GM18519 (cell line): ENCODE results near the gene DHX58.
"Not testable (repeated sequence)": the region's sequence is repeated elsewhere in the genome, so short reads cannot be mapped to it uniquely, and the experiment has no call there.

Experiments
- ATAC-seq: cut with Tn5 transposase; IDR thresholded peaks from one replicate; pipeline ENCODE4 v1.9.1; 2021; ENCODE audit warnings: mild to moderate bottlenecking, moderate library complexity; ENCODE audit not compliant: unreplicated experiment, low FRiP score

DHX58 gene

DNA sequence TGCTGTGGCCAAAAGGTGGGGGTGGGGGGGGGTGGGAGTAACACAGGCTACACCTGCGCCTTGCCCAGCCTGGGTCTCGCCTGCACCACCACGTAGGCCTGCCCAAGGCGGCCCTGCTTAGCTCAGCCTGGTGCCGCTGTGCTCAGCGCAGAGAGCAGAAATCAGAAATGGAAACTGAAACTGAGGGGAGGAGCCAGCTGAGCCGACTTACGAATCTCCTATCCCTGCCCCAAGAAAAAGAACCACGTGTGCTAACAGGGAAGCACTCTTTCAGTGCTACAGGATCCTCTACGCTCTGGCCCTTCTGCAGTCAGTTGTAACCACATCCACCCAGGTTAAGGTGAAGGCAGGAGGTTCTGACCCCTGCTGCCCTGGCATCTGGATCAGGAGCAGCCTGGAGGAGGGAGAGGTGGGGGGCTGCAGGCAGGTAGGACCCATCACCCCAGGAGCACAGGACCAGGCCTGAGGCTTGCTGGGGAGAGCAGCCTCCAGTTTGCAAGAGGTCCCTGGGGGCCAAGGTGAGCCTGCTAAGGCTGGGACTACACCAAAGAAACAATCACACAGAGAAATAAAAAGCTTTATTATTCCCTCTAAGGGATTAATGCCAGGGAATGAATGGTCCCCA is at the start of gene DHX58:
TSS of gene DHX58 (minus strand) at position 163 of the 625 bp plus-strand sequence. CDS start 822 bp downstream, outside the sequence.
- no peak for ATAC-seq

GRCh38 chr17:42160531-42160910 is 48.0 kb upstream of the DHX58 start:
- ATAC-seq: no peak

DNA sequence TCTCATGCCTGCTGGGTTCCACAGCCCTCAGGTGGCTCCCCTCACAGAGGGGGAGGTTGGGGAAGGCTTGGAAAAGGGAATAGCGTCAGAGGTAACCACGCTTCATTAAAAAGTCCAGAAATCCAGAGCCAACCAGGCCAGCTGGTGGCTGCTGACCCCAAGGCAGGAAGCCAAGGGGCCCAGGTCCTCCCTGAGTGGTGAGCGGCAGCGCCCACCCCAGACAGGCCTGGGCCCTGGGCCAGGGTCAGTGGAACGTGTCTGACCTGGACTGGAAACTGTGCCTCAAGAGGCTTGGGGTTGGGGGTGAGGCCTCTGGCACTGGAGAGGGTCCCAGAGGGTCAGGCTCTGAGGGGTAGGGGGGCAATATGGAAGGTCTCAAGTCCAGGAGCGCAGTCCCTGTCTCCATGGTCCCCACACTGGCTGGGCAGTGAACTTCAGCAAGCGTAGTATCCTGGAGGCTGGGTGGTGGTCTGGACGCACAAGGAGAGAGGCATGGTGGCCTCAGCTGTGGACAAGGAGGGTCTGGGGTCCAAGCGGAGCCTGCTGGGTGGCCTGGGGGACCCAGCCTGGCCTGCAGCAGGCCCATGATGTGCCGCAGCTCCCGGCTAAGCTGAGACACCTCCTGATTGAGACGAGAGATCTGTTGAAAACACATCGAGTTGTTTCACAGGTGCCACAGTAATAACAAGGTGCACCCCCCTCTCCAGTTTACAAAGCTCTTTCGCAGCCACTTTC is 47.4 kb upstream of the DHX58 start:
- no peak for ATAC-seq

- ATAC-seq: no peak
Measured at GRCh38 chr17:42155614-42156045, 43.1 kb upstream of the DHX58 start.

GRCh38 chr17:42153919-42154742 is 41.6 kb upstream of the DHX58 start:
- ATAC-seq: no peak

- no peak for ATAC-seq
Measured at GRCh38 chr17:42146911-42147607, 34.5 kb upstream of the DHX58 start.

GRCh38 chr17:42143138-42143537 is 30.6 kb upstream of the DHX58 start:
- ATAC-seq: not testable (repeated sequence)

DNA sequence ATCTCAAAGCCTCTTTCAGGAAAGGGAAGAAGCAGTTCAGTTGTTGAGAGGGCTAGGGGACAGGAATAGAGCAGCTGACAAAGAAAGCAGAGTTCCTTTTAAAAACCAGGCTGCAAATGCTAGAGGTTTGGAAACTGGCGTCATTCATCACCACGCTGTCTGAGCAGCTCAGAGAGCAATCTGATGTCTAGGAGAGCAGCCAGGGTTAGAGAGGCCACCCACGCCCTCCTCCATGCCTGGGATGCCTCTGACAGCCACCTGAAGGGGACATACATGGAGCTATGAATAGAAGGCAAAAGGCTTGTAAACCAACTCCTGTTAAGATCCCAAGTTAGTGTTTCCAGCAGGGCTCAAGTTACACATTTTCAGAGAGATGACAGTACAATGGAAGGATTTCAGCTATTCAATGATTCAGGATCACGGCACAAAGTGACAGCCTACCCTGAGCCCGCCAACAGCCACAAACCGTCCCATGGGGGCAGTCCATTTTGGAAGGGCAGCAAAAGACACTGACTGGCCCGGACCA is 29.9 kb upstream of the DHX58 start:
- no peak for ATAC-seq

GRCh38 chr17:42141382-42141781 is 28.9 kb upstream of the DHX58 start:
- ATAC-seq: no peak

GRCh38 chr17:42140690-42141089 is 28.2 kb upstream of the DHX58 start:
- ATAC-seq: not testable (repeated sequence)

DNA sequence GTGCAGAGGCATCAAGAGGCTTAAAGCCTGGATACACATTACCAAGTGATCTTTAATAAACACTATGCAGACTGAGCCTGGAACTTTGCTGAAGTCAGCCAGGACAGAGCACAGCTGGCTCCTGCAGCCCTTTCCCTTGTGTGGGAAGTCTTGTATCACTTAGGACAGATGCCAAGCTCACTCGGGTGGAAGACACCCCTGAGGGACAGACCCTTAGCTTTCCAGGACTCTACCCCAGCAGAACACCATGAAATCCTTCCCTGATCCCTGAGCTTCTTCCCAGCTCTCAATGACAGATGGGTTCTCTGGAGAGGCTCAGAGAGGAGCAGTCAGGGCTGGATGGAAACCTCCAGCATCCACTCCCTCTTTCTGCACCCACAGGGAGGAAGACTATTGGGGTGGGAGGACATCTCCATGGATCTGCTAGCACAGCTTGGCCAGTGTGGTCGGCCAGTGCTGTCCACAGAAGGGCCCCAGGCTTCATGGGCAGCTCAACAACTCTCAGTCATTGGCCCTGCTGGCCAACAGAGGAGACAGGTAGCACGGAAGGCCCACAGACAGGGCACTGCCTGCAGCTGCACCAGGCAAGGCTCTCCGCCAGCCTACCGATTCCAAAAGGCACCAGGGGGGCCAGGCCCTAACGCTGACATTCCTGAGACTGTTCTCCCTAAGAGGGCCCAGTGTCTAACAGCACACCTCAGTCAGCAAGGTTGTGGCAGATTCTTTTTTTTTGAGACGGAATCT is 26.4 kb upstream of the DHX58 start:
- ATAC-seq: no peak

GRCh38 chr17:42136654-42137051 is 24.1 kb upstream of the DHX58 start:
- no peak for ATAC-seq

- no peak for ATAC-seq
Measured at GRCh38 chr17:42135664-42136653, 23.4 kb upstream of the DHX58 start.

- no peak for ATAC-seq
Measured at GRCh38 chr17:42135151-42135550, 22.6 kb upstream of the DHX58 start.

DNA sequence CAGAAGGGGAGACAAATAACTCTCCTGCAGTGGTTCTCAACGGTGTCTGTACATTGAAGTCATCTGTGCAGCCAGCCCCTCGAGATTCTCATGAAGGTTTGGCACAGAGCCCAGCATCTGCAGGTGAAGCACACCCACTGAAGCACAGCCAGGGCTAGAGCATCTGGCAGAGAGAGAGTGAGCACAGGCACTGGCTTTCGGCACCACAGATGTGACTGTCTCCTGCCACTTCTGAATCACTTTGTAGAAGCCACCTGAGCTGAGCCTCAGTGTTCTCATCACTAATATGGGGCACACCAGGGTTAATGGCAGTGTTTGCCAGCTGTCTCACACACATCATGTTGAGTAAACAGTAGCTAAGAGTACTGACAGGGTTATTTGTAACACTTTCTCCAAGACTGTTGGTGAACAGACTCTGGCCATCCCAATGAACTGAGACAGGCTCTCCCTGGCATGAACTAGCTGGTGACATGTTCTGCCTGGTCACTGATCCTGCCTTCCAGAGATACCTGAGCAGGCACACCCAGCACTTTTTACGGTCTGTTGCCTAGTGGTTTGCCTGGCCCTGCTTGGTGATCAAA is 21.0 kb upstream of the DHX58 start:
- no peak for ATAC-seq

DNA sequence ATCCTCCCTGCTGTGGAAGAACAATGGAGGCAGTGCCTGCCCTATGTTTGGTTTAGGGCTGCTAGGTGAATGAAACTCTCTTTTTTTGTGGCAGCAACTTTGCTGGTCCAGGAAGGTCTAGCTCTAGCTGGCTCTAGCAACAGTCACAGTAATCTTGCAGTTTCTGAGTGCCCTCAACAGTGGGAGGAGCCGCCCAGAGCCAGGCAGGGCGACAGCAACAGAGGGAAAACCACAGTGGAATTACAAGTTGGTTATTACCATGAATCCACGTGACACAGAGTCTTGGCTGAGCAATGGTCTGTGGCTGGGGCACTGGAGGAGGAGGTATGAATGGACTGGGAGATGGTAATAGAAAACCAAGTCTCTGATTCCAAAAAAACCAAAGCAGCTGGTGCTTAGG is 20.4 kb upstream of the DHX58 start:
- ATAC-seq: no peak

DNA sequence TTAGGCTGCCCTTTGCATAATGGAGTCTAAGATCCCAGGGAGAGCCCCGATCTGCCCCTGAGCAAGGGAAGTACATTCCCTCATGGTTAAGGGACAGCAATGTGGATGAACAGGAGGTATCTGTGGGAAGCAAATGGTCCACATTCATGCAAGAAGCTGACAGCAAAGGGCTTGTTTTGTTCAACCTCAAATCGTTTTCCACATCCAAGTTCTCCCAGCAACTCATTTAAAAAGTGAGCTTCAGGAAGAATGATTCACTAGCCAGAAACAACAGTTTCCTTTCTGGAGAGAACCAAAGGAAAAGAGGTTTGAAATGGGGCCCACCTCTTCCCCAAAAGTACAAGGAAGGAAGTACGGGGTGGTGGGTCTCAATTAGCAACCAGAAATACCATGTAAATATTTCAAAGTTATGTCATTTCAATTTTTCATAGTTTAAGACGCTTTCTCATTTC is 19.5 kb upstream of the DHX58 start:
- no peak for ATAC-seq

DNA sequence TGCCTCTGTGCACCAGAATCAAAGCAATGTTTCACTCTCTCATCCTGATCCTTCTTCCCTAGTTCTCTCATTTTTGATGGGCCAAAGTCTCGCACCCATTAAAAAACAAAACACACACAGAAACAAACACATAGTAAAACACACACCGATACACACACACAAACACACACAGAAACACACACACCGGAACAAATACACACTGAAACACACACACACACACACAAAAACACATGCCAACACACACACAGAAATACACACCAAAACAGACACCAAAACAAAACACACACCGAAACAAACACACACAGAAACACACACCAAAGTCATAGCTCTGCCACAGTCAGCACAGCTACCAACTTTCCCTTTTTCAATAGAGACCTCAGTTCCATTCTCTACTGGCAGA is 18.7 kb upstream of the DHX58 start:
- no peak for ATAC-seq
